ENCODE data around the gene ANKRD23.

The ANKRD23 gene

GRCh38 chr2:96861074-96861473 is 17.3 kb upstream of the ANKRD23 start:
- DNase-seq, result no peak

GRCh38 chr2:96860065-96861029 is 16.5 kb upstream of the ANKRD23 start:
- no peak for DNase-seq

GRCh38 chr2:96859681-96860064 is 15.9 kb upstream of the ANKRD23 start:
- DNase-seq, result no peak

- DNase-seq, result no peak
Observed at GRCh38 chr2:96859099-96859649, 15.4 kb upstream of the ANKRD23 start.

GRCh38 chr2:96857667-96858372 is 14.0 kb upstream of the ANKRD23 start, which contains the start of gene ANKRD39:
Gene ANKRD39 (minus strand): TSS chr2:96858016. CDS start chr2:96857987, 29 bp downstream.
- DNase-seq, result peak; percentile 98

- DNase-seq, result peak; percentile 12 to 59
Observed at GRCh38 chr2:96856776-96857666, 13.2 kb upstream of the ANKRD23 start.

GRCh38 chr2:96853321-96853720 is 9.5 kb upstream of the ANKRD23 start:
- no peak for DNase-seq

GRCh38 chr2:96852667-96853066 is 8.8 kb upstream of the ANKRD23 start:
- DNase-seq, result no peak

- no peak for DNase-seq
Observed at GRCh38 chr2:96848264-96848663, 4.4 kb upstream of the ANKRD23 start.

- no peak for DNase-seq
Observed at GRCh38 chr2:96847586-96847985, 3.8 kb upstream of the ANKRD23 start.

GRCh38 chr2:96846825-96847224 is 3.0 kb upstream of the ANKRD23 start:
- no peak for DNase-seq

GRCh38 chr2:96844405-96844808 is 586 bp upstream of the ANKRD23 start:
- DNase-seq, result no peak

GRCh38 chr2:96842600-96842999 is 1.2 kb downstream of the ANKRD23 start:
- no peak for DNase-seq

- no peak for DNase-seq
Observed at GRCh38 chr2:96841701-96842495, 1.9 kb downstream of the ANKRD23 start.

GRCh38 chr2:96839875-96840850 is 3.7 kb downstream of the ANKRD23 start:
- no peak for DNase-seq

GRCh38 chr2:96839293-96839874 is 4.4 kb downstream of the ANKRD23 start:
- DNase-seq, result no peak

GRCh38 chr2:96838345-96839292 is 5.2 kb downstream of the ANKRD23 start:
- DNase-seq, result no peak

- no peak for DNase-seq
Observed at GRCh38 chr2:96837575-96837974, 6.2 kb downstream of the ANKRD23 start.

GRCh38 chr2:96835830-96836229 is 8.0 kb downstream of the ANKRD23 start:
- DNase-seq, result no peak

Data from NCI-H2081 (cell line).